Measurements from ENCODE around the gene PAF1.

Gene PAF1

DNA sequence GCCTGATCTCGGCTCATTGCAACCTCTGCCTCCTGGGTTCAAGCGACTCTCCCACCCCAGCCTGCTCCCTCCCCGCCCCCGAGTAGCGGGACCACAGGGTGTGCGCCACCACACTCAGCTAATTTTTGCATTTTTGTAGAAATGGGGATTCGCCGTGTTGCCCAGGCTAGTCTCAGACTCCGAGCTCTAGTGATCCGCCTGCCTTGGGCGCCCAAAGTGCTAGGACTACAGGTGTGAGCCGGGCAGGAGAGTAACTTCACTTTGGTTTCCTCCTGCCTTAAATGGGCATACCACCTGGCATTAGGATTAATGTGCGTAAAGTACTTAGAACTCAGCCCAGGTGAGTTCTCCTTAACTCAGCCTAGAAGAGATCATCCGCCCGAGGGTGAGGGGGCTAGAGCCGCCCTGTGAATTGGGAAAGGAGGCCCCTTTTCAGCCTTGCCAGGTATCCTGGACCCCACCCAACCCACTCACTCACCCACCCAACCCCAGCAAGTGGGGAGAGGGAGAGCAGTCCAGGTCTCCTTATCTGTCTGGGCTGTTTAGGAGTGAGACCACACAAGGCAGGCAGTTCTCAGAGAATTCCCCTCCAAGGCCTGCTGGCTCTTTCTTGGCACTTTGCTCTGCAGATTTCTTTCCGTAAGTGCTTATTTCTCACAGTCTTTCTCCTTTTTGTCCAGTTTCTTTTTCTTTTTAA, 14.5 kb upstream of the PAF1 start:
- DNase-seq, result no peak

DNA sequence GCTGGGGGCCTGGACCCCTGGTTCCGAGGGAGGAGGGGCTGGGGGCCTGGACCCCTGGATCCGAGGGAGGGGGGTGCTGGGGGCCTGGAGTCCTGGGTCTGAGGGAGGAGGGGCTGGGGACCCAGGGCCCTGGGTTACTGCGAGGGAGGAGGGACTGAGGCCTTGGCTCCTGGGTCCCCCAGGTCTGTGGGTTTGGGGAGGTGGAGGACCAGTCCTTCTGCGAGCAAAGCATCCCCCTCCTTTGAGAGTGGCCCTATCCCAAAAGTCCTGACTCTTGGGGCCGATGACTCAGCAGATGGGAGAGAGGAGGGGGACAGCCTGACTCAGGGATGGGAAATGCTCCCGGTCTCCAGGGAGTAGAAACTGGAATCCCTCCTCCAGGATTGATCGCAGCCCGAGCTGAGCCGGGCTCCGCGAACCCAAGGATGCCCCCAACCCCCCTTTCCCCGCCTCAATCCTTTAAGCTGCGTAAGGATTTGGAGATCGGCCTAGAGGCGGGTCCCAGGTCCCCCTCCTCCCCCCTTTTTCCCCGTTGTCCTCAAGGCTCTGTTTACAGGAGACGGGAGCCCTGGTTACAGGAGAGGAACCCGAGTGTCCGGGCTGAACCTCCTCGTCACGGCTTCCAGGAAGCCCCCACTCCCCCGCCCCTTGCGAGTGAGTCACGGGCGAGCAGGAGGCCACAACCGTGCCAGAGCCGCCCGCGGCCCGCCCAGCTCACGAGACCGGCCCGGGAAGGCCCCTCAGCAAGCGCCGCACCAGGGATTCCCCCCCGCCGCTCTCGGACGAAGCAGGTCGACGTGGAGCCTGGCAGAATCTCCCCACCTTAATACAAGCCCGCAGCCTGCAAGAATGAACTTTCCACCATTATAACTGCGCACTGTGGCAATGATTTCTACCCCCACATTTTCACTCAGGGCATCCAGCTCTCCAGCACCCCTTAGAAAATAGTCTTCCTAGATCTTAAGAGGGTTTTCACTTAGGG, 12.7 kb upstream of the PAF1 start:
- DNase-seq, result no peak

DNA sequence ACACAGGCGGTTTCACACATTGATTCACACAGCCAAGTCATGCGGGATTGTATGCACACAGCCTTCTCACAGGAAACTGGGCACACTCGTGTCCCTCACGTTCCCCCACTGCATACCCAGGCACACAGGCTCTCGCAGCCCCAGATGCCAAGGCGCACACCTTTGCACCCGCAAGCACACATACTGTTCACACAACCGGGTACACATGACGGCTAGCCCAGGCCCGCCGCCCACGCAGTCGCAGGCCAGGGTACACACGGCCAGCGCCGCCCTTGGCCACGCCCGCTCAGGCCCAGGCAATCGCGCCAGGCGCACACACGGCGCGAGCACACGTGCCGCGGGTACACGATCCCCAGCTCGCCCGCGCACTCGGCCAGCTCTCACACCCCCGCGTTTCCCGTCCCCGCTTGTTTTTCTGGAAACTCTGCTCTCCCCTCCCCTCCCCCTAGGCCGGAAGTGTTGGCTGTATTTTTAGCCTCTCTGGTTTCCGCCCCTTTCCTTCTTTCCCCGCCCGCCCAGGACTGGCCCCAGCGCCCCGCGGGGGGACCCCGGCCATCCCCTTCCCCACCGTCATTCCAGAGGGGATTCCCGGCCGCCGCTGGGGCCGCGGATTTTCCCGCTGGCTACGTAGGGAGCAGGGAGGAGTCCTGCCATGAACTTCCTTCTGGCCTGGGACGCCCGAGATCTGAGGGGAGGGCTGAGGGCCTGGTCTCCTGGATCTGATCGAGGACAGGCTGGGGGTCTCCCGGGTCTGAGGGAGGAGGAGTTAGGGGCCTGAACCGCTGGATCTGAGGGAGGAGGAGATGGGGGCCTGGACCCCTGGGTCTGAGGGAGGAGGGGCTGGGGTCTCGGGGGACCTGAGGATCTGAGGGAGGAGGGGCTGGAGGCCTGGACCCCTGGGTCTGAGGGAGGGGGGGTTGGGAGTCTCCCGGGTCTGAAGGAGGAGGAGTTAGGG, 11.7 kb upstream of the PAF1 start:
- DNase-seq, result peak in 1 of 2 experiments; percentile 15

DNA sequence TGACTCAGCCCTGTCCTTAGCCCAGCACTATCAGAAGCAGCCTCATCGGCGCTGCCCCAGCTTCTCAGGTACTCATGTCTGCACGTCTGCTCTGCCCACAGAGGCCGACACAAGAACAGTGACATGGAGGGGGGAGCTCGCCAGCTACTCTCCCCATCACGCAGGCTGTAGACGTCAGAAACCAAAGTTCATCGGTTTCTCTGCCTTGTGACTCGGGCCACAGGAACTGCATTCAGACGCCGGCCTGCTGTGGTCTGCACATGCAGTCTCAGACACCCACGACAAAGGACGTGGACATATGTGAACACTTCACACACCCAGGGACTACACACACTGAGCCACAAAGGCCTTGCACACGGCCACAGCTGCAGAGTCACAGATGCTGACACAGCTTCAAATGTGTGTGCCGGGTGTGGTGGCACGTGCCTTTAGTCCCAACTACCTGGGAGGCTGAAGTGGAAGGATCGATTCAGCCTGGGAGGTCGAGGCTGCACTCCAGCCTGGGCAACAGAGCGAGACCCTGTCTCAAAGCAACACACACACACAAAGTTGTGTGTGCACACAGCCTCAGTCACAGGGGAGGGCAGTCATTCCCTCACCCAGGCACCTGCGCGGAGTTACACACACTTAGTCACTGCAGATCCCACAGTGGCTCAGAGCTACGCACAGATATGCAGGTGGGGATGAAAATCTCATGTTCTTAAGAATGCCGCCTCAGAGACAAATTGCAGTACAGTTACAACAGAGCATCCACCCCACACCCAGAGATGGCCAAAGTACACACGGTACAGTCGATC, 10.8 kb upstream of the PAF1 start:
- DNase-seq, result no peak

DNA sequence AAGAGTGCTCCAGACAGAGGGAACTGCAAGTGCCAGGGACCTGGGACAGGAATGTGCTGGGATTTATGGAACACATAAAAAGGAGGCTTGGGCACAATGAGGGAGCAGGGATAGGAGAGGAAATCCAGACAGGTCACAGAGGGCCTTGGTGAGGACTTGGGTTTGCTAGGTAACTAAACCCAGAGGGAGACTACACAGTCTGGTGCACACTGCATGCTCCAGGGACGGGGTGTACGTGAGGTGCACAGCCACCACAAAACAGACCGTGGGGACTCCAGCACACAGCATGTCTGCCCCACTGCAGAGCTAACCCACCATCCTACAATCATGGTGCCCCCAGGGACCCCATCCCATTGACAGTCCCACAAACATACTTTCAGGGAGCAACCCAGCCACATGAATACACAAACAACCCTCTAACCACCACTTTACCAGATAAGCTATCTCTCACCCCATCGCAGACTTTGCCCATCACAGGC, 10.2 kb upstream of the PAF1 start:
- DNase-seq, result no peak

DNA sequence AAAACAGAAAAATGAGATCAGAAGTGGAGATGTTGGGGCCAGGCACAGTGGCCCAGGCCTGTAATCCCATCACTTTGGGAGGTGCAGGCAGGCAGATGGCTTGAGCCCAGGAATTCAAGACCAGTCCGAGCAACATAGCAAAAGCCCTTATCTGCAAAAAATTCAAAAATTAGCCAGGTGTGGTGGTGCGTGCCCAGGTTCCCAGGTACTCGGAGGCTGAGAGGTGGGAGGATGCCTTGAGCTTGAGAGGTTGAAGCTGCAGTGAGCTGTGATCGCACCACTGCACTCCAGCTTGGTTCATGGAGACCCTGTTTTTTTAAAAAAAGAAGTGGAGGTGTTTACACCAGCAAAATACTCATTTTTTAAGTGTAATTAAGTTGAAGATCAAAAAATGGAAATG, 9.2 kb upstream of the PAF1 start:
- no peak for DNase-seq

DNA sequence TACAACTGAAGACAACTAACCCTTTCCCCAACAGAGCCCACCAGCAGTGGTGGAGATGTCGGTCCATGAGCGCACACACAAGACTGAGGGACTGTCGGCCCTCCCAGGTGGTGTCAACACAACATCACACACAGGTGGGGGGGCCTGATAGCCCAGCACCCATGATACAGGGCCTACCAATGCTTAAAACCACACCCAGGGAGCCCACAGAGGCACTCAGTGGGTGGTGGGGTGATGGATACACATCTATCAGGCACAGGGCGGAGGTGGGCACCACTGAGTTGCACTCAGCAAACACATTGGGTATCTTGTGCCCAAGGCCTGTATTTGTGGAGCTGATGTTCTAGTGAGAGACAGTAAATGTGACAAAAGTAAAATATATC, 8.8 kb upstream of the PAF1 start:
- no peak for DNase-seq

DNA sequence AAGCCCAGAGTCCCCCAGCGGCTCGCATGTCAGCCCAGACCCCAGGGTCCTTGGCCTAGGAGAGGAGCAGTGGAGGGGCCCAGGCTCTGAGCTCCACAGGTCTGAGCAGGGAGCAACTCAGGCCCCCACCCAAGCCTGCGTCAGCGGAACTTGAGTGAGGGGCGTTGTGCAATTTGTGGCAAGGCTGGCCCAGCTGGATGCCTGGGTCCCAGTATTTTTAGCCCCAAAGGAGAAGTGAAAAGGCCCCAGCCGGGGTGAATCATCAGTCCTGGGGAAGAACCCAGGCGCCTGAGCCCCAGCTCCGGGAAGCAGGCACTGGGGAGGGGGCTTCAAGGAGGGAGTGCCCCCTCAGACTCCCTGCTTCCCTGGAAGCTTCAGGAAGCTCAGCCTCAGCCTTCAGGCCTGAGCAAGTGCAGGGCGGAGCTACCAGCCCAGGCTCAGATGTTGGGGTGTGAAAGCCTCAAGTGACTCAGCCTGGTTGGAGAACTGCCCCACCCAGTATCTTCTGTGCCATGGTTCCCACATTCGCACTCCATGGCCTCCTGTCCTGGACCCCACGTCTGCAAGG, 7.5 kb upstream of the PAF1 start:
- DNase-seq, result no peak

DNA sequence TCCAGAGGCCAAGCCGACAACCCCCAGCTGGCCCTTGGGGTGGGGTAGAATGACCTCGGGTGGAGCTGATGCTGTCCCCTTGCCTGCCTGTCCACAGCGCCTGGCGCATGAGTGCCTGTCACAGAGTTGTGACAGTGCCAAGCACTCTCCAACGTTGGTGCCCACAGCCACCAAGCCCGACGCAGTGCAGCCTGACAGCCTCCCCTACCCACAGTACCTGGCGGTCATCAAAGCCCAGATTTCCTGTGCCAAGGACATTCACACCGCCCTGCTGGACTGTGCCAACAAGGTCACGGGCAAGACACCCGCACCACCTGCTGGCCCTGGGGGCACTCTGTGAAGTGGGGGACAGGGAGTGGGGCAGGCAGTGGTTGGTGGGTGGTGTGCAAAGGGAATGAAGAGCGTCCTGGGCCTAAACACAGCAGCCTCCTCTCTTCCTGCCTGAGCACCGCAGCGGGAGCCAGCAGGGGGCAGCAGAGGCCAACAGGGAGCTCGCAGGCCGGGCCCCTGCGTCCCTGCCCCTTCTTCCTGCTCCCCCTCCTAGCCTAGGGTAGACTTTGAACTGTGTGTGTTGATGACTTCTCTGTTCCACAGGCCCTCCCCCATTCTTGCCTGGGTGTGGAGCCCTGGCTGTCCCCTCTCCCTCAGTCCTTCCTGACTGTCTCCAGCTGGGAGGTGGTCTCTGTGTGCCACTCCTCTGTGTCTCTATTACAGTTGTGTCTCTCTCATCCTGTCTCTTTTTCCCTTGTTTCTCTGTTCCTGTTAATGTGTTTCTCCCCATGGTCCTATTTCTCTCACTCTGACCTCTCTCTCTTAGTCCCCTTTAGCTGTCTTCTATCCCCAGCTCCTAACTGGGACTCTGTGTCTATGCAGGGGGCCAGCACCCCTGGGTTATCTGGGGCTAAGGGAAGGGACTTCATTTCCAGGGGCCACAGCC, 6.7 kb upstream of the PAF1 start:
- peak; percentile 31 to 75 for DNase-seq

DNA sequence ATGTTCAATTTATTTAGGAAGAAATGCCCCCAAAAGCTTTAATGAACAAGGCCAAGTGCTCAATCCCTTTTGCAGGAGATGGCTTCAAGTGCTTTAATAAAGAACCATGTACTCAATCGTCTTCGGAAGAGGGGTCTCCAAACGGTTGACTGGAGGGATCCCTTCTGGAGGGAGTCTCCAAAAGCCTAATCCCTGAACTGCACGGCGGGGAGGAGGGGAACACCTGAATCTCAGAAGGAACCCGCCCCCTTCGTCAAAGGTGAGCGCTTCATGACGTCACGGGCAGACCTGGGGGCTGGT, 505 bp downstream of the PAF1 start:
- DNase-seq, result peak in 1 of 2 experiments; percentile 56

DNA sequence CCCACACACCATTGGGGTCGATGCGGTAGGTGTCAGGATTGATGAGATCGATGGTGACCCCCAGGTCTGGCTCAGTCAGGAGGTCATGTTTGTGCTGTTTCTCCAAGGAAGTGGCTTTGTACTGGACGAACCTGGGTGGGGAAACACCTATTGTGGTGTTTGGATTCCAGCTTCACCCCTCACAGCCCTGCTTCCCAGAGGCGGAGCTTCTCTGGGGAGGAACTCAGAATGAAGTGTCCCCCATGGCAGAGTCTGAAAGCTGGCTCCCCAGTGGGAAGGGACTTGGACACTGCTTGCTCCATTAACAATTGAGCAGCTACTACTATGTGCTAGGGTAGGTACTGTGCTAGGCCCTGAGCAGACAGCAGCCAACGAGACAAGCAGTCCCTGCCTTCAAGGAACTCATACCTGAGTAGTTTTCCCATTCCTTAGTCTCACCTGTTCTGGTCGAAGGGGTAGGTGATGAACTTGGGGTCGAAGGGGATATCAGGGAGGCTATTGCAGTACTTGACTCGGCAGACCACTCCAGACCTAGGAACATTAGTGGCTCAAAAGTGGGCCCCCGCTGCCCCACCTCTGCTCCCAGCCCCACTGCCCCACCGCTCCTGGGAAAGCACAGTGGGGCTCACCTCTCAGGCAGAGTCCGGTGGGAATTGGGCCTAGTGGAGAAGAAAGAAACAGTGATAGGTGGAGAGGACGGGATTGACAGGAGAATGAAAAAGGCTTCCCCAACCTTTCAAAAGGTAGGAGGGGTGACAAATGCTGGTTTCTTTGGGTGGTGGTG, 1.1 kb downstream of the PAF1 start:
- no peak for DNase-seq

DNA sequence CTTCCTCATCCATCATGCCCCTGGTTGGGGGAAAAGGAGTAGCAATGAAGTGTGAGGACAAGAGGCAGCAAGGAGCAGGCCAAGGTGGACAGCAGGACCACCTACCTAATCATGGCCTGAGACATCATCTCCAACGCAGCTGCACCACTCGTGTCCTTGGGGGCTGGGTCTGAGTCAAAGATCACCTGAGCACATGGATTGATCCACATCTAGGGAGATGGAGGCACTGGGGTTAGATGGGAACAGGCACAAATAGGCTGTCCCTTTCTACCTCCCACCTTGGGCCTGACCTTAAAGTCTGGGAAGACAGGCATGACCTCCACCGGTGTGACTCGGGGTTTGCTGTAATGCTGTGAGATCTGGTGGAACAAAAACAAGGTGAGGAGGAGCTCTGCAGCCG, 2.2 kb downstream of the PAF1 start:
- DNase-seq, result no peak

DNA sequence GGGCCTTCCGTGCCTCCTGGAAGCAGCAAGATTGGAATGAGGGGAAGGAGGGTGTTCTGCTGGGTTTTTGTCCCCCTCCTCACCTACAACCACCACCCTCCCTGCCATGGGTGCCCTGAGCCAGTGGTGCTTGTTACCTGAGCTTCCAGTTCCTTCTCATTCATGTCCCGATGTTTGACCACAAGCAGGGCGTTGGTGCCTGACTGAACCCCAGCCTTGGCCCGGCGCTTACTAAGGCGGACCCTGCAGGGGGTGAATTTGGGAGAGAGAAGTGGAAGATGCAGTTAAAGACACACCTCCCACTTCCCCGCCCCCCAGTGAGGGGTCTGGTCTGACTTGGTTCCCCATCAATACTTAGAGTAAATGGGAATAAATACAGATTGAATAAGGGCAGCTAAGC, 4.3 kb downstream of the PAF1 start:
- no peak for DNase-seq

DNA sequence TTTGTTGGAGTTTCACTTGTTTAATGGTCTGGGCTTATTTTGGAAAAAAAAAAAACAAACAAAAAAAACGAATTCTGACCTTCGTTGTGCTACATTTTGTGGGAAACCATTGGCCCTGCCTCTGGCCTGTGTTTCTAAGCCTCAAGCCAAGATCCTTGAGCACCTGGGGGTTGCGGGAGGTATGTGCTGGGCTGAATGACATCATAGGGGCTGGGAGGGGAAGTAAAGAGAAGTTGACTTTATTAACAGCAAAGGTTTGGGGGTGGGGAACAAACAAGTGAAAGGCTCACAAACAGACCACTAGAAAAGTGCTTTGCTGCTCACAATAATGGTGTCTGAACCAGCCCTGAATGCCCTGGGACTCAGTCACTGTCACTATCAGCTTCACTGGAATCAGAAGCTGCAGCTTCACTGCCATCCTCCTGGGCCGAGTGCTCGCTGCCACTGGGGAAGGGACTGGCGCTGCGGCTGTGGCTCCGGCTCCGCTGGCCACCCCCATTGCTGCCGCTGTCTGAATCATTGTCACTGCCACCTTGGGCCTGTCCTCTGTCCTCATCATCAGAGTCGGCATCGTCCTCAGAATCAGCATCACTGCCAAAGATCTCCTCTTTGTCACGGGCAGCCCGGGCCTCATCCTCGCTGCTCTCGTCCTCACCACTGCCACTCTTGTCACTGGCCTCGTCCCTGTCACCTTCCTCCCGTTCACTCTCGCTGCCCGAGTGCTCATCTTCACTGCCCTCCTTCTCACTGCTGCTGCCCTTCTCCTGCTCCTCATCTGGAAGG, 5.1 kb downstream of the PAF1 start:
- DNase-seq, result no peak

DNA sequence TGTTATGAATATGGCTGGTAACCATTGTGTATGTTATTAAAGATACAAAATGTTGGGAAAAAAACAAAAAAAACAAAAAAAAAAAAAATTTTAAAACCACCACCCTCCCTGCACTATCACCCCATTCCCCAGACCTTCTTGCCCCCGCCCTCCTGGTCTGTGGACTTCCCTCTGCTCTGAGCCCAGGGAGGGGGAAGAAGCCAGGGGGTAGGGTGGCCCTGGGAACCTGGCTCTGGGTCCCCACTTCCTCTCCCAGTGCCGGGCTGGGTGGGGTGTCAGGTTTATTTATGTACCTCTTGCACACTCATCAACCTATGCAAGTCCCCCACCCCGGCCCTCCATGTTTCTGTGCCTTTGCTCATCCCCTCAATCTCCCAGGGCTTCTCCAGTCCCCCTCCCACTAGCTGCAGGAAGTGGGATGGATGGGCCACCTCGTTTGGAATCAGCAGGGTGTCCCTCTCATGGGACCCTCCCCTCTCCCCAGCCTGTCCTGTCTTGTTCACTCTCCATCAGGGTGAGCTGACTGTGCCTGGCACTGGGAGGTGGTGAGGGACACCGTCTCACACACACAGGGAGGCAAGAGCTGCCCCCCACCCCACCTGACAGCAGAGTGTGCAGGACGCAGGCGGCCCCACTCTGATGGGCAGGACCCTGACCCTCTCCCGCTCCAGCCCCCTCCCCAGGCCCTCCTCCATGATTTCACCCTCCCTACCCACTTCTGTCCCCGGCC, 5.9 kb downstream of the PAF1 start:
- no peak for DNase-seq

DNA sequence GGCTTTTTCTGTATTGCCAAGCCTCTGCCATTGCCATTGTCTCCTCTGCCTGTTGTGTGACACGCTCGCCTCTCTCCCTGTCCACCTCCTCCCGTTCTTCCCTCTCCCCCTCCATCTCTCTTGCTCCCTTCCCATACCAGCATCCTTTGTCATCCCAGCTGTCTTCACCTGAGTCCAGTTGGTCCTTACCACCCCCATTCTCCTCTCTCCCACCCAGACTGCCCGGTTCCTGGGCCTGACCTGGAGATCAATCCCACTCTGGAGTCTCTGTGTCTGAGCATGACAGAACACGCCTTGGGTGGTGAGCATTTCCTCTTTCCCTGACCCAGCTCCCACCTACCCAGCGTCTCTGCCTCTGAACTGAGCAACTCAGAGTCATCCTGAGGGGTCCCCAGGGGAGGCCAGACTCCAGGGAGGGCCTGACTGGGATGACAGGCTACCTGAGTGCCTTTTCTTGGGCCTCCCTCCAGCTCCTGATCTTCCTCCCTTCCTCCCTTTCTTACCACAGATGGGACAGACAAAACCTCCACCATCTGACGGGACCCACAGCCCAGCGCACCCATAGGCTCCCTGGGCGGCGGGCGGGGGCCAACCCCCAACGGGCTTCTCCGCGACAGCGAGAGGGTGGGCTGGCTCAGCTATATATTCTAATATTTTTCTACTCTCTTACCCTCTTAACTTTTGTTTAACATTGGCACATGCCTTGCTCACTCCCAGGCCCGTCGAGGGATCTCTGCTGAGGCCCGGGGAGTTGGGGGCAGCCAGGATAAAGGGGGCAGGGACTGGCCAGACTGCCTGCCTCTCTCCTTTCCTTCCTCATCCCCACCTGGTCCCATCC, 7.7 kb downstream of the PAF1 start:
- no peak for DNase-seq

DNA sequence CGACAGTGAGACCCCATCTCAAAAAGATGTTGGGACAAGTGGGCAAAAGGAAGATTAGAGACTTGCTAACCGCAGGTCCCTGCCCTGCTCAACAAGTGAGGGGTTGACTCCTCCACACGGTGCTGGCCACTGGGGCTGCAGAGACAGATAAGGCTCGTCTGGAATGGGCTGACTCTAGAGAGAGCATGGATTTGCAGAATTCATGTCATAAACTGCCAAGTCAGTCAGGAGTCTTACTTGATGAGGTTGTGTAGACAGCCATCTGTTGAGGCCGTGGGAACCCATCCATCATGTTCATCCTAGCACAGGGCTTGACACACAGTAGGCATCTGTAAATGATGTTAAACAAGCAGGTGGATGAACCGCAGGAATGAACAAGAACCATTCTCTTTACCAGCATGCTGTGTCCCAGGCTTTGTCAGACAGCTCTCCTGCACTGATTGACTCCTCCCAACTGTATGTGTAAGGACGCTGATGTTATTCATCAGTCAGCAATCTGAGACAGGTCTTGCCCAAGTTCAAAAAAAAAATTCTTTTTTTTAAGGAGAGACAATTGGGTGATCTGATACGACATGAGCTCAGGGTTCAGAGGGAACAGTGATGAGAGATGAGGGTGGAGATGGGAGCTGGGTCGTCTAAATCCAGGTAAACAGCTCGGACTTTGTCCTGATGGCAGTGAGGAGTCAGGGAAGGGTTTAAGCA, 8.8 kb downstream of the PAF1 start:
- DNase-seq, result no peak

Measured in NCI-H446 (cell line).